GM18873 (cell line): ENCODE results near the gene SH3BP2.
"Not testable (repeated sequence)": the region's sequence is repeated elsewhere in the genome, so short reads cannot be mapped to it uniquely, and the experiment has no call there.

Experiments used
- ATAC-seq: cut with Tn5 transposase; IDR thresholded peaks from one replicate; pipeline ENCODE4 v1.9.1; 2021; ENCODE audit warnings: mild to moderate bottlenecking, moderate library complexity, moderate number of reproducible peaks; ENCODE audit not compliant: unreplicated experiment, low FRiP score

The SH3BP2 gene

DNA sequence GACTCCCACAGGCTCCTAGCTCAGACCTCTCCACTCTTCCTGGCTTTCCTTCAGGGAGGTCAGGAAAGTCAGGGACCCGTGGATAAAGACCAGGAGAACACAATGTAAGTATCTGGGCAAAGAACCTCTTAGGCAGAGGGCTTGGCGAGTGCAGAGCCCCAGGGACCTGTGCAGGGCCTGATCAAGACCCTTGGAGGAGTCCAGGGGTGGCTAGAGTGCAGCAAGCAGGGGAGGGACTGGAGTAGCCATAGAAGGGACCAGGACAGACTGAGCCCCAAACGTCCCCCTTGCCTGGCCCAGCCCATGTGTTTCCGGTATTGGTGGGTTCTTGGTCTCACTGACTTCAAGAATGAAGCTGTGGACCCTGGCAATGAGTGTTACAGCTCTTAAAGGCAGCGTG, 30.8 kb upstream of the SH3BP2 start:
- no peak for ATAC-seq

DNA sequence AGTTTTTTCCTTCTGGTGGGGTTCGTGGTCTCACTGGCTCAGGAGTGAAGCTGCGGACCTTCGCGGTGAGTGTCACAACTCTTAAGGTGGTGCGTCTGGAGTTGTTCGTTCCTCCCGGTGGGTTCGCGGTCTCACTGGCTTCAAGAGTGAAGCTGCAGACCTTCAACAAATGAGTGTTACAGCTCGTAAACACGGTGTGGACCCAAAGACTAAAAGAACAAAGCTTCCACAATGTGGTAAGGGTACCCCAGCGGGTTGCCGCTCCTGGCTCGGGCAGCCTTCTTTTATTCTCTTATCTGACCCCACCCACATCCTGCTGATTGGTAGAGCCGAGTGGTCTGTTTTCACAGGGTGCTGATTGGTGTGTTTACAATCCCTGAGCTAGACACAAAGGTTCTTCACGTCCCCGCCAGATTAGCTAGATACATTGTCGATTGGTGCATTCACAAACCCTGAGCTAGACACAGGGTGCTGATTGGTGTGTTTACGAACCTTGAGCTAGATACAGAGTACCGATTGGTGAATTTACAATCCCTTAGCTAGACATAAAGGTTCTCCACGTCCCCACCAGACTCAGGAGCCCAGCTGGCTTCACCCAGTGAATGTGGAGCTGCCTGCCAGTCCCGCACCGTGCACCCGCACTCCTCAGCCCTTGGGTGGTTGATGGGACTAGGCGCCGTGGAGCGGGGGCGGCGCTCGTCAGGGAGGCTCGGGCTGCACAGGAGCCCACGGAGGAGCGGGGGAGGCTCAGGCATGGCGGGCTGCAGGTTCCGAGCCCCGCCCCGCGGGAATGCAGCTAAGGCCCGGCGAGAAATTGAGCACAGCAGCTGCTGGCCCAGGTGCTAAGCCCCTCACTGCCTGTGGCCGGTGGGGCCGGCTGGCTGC, 30.2 kb upstream of the SH3BP2 start:
- not testable (repeated sequence) for ATAC-seq

DNA sequence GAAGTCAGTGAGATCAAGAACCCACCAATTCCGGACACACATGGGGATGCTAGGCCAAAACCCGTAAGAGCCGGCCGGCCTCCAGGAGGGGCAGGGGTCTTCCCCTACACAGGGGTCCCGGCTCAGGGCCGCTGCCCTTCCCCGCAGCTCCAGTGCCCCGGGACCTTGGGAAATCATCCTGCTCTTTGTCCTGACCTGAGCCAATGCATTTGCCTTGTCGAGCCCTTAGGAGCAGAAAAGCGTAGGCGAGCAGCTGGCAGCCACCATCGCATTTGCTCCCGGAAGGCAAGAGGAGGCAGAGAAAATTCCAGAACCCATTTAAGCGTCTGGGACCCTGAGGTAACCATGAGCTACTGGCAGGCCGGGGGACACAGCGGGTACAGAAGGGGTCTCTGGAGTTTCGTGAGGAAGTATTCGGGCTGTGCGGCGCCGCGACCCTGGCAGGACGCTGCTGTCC, 29.3 kb upstream of the SH3BP2 start:
- ATAC-seq = no peak

DNA sequence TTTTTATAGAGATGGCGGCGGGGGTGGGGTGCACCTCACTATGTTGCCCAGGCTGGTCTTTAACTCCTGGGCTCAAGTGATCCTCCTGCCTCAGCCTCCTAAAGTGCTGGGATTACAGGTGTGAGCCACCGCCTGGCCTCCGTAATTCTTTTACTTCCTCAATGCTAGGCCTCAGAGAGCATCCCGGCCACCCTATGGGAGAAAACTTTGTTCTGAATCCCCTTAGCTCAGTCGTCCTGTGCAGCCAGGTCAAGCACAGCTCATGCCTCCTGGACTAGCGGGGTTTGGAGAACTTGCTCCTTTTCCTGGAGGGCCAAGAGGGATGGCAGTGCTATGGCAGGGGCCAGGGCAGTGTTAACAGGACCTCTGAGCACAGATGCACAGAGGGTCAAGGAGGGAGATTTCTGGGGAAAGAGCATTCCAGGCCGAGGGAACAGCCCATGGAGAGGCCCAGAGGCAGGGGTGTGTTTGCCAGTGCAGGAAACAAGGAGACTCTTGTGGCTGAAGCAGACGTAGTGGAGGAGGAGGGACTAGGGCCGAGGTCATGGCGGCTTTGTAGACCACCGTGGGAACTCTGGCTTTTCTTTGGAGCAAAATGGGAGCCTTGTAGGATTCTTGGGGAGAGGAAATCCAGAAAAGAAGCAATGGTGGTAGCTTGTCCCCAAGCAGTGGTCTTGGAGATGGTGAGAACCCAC, 26.9 kb upstream of the SH3BP2 start:
- no peak for ATAC-seq

DNA sequence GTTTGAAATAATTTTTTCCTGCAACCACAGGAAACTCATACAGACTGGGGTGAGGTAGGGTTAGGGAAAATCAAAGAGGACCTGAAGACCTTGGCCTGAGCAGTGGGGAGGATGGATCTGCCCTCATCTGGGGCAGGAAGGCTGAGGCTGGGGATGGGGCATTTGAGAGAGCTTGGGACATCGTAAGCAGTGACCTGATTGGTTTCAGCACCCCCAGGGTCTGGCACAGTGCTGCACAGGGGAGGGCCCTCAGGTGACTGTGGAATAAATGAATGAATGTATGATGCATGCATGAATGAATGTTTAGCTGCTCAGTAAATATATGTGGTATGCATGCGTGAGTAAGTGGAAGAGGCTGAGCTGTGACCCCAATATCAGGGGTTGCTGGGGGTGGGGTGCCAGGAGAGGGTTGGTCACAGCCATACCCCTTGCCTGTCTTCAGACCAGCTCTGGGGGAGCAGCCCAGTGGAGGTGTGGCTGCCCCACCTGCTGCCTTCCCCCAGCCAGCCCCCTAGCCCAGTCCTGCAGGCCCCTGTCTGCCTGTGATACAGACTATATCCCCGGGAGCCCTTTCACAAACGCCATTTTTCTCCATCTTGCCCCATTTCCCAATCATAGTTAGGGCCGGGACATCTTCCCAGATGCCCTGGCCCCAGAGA, 25.7 kb upstream of the SH3BP2 start:
- no peak for ATAC-seq

DNA sequence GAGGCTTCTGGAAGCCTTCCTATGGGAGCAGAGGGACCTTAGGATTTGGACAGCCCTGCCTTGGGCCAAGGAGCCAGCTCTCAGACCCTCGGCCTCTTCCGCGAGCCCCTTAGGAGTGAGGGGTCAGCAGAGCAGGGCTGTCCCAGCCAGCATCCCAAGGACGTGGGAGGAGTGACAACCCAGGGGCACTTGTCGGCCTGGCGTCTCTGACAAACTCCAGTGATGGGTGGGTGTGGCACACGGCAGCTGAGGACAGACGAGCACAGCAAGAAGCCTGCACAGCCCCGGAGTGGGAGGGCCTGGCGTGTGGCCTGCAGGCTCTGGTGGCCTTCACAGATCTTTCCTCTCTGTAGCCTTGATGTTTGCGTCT, 25.2 kb upstream of the SH3BP2 start:
- ATAC-seq = no peak

DNA sequence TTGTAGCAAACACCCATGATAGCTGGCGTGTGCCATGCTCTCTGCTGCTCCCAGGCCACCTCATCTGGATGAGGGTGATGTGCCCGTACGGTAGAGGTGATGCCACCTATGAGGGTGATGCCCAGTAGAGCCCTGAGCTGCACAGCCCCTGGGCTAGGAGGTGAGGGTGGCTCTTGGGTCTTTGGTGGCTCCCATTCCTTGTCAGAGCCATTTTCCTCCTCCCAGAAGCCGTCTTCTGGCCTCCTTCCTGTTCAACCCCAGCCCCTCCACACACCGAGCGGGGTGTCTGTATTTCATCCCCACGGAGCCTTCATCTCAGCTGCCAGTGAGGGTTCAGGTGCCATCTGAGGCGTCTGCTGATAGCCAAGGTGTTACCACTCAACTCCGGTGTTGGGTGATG, 24.8 kb upstream of the SH3BP2 start:
- ATAC-seq = no peak

DNA sequence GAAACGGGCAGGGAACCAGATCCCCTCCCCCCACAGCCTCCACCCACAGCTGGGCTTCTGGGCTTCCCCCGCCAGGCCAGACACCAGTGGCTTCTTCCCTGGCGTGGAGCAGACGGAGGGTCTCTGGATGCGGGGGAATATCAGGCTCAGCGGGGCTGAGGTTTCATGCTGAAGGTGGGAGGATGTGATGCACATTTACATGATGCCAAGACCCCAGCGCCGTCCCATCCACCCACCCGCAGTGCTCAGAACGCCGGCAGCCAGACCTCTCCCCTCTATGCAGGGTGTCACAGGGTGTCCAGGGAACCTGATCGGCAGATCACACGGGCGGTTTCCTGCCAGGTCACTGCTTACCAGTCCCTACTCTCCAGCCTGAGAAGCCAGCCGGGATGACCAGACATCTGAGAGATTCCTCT, 24.0 kb upstream of the SH3BP2 start:
- no peak for ATAC-seq

DNA sequence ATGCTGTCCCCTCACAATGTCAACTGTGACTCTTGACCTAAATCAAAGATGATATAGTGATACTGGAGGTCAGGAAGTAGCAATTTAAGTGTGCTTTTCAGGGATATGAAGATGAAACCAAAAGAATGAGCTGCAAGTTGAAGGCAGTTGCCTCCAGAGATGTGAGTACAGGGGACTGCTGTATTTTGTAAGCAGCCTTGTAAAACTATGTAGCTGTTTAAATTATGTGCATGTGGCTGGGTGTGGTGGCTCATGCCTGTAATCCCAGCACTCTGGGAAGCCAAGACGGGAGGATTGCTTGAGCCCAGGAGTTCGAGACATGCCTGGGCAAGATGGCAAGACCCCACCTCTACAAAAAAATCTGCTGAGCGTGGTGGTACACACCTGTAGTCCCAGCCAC, 21.6 kb upstream of the SH3BP2 start:
- no peak for ATAC-seq

DNA sequence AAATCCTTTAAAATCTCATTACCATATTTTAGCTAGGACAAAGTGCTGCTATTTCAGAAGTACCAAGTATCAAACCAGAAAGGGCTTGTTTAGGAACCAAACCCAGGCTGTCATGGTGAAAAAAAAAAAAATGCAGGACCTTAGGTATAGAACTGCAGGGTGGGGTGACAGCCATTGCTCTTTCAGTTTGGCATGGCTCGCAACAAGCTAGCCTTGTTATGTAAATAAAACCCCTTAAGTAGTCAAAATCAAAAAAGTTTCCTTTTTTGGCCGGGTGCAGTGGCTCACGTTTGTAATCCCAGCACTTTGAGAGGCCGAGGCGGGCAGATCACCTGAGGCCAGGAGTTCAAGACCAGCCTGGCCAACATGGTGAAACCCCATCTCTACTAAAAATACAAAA, 12.2 kb upstream of the SH3BP2 start:
- not testable (repeated sequence) for ATAC-seq

DNA sequence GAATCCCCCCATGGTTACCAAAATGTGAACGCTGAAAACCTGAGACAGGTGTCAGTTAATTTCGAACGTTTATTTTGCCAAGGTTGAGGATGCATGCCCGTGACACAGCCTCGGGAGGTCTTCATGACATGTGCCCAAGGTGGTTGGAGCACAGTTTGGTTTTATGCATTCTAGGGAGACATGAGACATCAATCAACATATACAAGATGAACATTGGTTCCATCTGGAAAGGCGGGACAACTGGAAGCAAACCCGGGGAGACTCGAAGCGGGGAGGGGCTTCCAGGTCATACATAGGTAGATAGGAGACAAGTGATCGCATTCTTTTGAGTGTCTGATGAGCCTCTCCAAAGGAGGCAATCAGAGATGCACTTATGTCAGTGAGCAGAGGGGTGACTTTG, 11.0 kb upstream of the SH3BP2 start:
- ATAC-seq = no peak

DNA sequence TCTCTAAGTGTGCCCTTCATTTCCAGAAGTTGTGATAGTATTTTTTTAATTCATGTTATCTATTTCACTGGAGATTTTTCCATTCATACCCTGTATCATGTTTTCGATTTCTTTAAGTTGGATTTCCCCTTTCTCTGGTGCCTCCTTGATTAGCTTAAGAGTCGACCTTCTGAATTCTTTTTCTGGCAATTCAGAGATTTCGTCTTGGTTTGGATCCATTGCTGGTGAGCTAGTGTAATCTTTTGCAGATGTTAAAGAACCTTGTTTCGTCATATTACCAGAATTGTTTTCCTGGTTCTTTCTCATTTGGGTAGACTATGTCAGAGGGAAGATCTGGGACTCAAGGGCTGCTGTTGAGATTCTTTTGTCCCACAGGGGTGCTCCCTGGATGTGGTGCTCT, 9.1 kb upstream of the SH3BP2 start:
- ATAC-seq = no peak

DNA sequence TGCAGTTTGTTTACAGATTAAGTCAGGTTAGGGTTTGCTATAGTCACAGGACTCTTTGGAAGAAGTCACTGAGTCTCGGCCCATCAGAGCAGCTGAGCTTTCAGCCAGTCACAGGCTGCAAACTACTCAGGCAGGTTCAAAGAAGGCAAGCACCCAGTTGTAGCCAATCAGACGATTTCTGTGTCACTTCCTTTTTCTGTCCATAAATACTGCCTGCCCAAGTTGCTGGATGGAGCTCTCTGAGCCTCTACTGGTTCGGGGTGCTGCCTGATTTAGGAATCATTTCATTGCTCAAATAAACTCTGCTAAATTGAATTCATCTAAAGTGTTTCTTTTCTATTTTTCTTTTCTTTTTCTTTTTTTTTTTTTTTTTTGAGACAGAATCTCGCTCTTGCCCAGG, 7.3 kb upstream of the SH3BP2 start:
- no peak for ATAC-seq

DNA sequence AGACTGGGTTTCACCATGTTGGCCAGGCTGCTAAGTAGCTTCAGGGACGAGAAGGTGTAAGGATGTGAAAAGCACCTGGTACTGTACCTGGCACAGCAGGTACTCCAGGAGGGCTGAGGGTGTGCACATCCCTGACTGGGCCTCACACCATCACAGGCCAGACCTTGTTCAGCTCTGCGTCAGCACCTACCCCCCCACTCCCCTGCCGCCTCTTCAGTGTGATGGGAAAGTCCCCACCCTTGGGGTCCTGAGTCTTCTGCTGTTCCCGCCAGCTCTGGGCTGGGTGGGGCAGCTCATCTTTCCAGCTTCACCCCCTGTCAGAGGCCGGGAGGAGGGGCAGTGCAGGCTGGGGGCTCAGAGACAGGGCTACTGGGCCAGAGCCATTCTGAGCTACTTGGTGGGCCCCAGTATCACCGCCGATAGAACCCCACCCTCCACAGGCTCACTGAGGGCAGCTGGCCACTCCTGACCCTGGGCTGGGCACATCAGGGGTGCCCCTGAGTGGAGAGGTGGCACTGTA, 6.7 kb upstream of the SH3BP2 start:
- ATAC-seq = no peak

DNA sequence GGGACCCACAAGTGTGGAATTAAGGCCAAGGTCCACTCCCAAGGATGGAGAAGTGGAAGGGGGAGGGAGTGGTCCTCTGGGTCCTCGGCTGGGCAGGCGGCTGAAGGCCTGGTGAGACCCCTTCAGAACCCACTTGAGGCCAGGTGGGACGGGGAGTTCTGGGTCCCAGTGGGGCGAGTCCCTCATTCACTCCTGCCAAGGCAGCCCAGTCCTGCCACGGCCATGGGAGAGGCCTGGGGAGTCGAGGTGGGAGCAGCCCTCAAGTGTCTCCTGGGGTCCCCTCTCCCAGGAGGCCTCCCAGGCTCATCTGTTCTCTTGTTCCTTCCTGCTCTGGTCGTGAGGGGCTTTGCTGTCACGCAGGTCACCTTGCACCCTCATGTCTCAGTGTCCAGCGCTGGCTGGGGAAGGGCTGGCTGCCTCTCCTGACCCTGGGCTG, 6.1 kb upstream of the SH3BP2 start:
- ATAC-seq = no peak

DNA sequence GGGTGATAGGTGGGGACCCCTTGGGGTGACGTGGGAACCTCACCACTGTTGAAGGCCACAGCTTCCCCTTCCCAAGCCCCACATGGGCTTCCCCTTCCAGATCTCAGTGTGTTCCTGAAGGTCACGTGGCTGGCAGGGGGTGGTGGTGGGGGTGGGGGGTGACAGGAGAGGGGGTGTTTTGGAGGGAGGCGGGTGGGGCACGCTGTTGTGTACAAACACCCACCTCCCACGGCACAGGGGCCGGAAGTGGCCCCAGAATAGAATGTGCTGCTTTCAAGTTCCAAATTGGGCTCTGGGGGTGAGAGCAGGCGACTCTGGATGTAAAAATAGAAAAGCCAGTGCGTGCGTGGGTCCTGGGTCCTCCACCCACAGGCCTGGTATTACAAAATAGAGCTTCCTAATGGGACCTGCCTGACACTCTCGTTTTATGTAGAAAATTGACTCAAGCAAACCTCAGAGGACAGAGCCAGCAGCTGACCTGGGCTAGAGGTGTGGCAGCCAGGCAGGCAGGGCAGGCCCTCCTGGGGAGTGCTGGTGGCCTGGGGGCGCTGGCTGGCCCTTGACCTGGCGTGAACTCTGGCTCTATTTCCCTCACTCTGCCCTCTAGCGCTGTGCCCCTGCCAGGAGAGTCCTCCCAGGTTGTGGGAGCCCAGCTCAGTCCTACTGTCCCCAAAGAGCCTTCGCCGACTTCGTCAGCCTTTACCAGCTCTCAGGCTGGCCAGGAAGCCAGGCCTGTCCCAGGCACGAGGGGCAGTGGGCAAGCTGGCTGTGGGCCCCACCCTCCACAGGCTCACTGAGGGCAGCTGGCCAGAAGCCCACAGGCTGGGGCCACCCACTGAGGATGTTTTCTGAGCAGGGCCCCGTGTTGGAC, 5.4 kb upstream of the SH3BP2 start:
- peak; percentile 64 for ATAC-seq

DNA sequence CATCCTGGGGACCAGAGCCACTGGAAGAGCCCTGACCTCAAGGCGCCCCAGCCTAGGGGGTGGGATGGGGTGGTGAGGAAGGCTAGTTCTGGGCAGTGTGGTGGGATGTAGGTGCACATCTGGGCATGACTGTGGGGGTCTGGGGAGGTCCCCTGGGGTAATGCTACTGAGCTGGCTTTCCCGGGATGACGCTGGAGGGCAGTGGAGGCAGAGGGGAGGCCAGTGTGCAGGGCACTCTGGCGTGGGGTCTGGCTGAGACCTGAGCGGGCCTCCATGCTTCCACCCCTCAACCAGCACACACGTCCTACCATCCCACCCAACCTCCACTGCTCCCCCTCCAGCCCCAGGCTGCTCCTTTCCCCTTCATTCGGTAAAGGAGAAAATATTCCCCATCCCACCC, 4.8 kb upstream of the SH3BP2 start:
- ATAC-seq = no peak

DNA sequence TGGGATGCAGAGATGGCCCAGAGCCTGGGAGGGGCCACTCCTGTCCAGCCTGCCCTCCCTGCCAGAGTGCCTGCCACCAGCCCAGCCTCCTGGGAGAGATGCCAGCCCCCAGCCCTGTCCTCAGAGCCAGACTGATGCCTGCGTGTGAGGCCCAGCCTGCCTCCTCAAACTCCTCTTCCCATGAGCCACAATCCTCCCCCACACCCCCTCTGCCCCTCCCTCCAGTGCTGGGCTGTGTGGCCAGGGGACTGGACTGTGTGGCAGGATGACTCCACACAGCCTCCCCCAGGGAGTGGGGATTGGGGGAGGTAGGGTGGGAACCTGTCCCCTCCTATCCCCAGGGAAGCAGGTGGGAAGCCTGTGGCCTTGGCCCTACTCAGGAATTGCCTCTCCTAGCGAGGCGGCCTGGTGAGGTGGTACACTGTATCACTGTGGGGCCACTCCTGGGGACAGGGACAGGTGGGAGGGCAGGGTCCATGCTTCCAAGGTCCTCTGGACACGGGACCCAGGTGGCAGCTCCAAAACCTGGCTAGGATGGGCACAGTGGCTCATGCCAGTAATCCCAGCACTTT, 4.3 kb upstream of the SH3BP2 start:
- no peak for ATAC-seq

DNA sequence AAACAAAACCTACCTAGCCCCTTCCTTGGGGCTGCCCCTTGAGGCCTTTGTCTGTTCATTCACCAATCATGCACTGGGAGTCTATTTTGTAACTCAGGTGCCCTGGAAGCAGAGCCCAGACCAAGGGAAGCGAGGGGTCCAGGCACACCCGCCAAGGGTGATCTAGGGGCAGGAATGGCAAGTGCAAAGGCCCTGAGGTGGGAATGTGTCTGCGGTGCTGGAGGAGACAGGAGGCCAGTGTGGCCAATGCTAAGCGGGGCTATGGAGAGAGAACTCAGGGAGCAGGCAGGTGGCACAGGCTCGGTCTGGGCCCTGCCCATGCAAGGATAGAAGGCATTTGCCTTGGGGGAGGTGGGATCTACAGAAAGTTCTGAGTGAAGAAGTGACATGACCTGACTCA, 3.5 kb upstream of the SH3BP2 start:
- no peak for ATAC-seq
